NCI-H1694 (cell line): ENCODE data around the gene MRPL12.
A peak's percentile ranks its signal among the peaks of the same experiment; 100 is the strongest.

Experiments
- DNase-seq: peaks from one replicate; lab custom pipeline; 2025; lab: John Stamatoyannopoulos, UW

Gene MRPL12

GRCh38 chr17:81682565-81683207 is 20.5 kb upstream of the MRPL12 start:
- no peak for DNase-seq

- no peak for DNase-seq
These were observed 20.0 kb upstream of the MRPL12 start for GRCh38 chr17:81683208-81683583.

- peak; percentile 98 for DNase-seq
These were observed 19.4 kb upstream of the MRPL12 start, which contains the start of the genes ARL16 and HGS for GRCh38 chr17:81683584-81684441. Gene ARL16 (minus strand): TSS chr17:81683797. CDS start chr17:81683753, 44 bp downstream. Gene HGS (plus strand): TSS chr17:81684011. CDS start chr17:81684067, 56 bp downstream.

- no peak for DNase-seq
These were observed 18.7 kb upstream of the MRPL12 start for GRCh38 chr17:81684442-81684911.

GRCh38 chr17:81685108-81685507 is 18.1 kb upstream of the MRPL12 start:
- DNase-seq, result no peak

GRCh38 chr17:81686614-81687013 is 16.6 kb upstream of the MRPL12 start:
- no peak for DNase-seq

GRCh38 chr17:81687770-81688541 is 15.2 kb upstream of the MRPL12 start:
- DNase-seq, result peak; percentile 84

GRCh38 chr17:81688616-81689015 is 14.6 kb upstream of the MRPL12 start:
- no peak for DNase-seq

- DNase-seq, result no peak
These were observed 13.1 kb upstream of the MRPL12 start for GRCh38 chr17:81690066-81690465.

- no peak for DNase-seq
These were observed 12.6 kb upstream of the MRPL12 start for GRCh38 chr17:81690549-81690948.

- no peak for DNase-seq
These were observed 12.0 kb upstream of the MRPL12 start for GRCh38 chr17:81691196-81691595.

- no peak for DNase-seq
These were observed 11.6 kb upstream of the MRPL12 start for GRCh38 chr17:81691608-81692007.

- no peak for DNase-seq
These were observed 9.5 kb upstream of the MRPL12 start for GRCh38 chr17:81693509-81694210.

- no peak for DNase-seq
These were observed 8.4 kb upstream of the MRPL12 start for GRCh38 chr17:81694810-81695209.

- DNase-seq, result no peak
These were observed 8.0 kb upstream of the MRPL12 start for GRCh38 chr17:81695211-81695610.

- DNase-seq, result no peak
These were observed 7.4 kb upstream of the MRPL12 start for GRCh38 chr17:81695801-81696200.

- peak; percentile 82 for DNase-seq
These were observed 6.8 kb upstream of the MRPL12 start for GRCh38 chr17:81696218-81696941.

- DNase-seq, result no peak
These were observed 5.7 kb upstream of the MRPL12 start for GRCh38 chr17:81697261-81698044.

GRCh38 chr17:81700353-81701287 is 2.5 kb upstream of the MRPL12 start:
- DNase-seq, result no peak
